Umbilical cord (tissue), 2 donors: ENCODE data around the gene PLEKHA6. TPM values are rescaled to one million over a fixed set of nuclear protein-coding genes. Genes with fewer than 3 reads are reported as not detected.
"Not testable (repeated sequence)": the region's sequence is repeated elsewhere in the genome, so short reads cannot be mapped to it uniquely, and the experiment has no call there.

Experiments used
- DNase-seq: peaks from one replicate; pipeline ENCODE4 v3.0.0-alpha.2; 2015; ENCODE audit warnings: low spot score
- total RNA-seq: library from RNA; depleted of rRNA; stranded (reverse); fragments of >200 nt; gene quantifications from one replicate; pipeline ENCODE4 v1.2.3, GENCODE V29; 2014; ENCODE audit warnings: low replicate concordance; ENCODE audit not compliant: insufficient read depth

The PLEKHA6 gene
- total RNA-seq, 1 donor from 2014 or later: 4.3 TPM

DNA sequence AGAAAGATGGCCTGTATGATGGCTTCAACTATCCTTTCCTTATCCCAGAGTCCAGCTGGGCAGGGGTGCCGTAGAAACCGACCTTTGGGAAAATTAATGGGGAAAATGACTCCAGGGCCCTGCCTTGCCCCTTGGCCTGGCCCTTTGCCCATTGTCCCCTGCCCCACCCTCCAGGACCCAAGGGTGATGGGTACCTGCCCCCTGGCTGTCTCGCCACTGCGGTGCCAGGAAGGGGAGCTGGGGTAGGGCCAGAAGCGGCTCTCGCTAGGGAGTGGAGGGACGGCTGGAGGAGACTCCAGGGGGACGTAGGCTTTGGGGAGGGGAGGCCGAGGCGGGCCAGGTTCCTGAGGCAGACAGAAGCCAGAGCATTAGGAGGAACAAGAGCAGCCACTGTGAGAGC is 116.8 kb downstream of the PLEKHA6 start:
- DNase-seq: no peak

DNA sequence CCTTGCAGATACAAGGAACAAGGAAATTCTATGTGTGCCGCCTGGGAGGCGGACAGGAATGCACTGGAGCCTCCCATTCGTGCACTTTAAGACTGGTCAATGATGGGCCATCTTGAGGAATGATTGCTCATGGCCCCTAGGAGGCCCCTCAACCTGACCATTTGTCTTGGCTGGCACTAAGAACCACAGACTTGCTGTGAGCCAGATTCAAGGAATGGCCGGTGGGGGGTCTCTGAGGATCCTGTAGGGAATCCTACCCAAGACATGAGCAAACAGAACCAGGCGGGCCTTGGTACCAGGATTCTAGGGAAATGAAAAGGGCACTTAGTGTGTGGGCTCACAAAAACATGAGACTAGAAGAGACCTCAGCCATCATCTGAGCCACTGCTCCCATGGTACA is 117.8 kb downstream of the PLEKHA6 start:
- DNase-seq: no peak

DNA sequence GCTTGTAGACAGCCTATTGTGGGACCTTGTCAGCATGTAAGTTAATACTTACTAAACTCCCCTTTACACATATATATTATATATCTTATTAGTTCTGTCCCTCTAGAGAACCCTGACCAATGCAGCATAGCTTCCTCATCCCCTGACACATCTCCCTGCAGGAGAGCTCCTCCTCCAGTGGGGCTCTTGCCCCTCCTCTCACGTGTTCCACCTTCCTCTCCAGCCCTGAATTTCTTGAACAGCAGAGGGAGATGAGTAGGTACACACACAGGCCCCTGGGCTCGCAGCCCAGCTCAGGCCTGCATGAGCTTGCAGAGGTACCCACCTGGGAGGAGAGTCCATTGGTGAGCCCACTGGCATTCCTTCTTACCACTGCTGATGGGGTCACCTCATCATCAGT is 118.7 kb downstream of the PLEKHA6 start:
- no peak for DNase-seq

GRCh38 chr1:204240233-204240632 is 119.5 kb downstream of the PLEKHA6 start:
- no peak for DNase-seq

- DNase-seq: not testable (repeated sequence)
These were observed 120.3 kb downstream of the PLEKHA6 start for GRCh38 chr1:204239401-204239800.

- not testable (repeated sequence) for DNase-seq
These were observed 121.2 kb downstream of the PLEKHA6 start for GRCh38 chr1:204238520-204238919.

- DNase-seq: not testable (repeated sequence)
These were observed 122.2 kb downstream of the PLEKHA6 start for GRCh38 chr1:204237515-204237914.

DNA sequence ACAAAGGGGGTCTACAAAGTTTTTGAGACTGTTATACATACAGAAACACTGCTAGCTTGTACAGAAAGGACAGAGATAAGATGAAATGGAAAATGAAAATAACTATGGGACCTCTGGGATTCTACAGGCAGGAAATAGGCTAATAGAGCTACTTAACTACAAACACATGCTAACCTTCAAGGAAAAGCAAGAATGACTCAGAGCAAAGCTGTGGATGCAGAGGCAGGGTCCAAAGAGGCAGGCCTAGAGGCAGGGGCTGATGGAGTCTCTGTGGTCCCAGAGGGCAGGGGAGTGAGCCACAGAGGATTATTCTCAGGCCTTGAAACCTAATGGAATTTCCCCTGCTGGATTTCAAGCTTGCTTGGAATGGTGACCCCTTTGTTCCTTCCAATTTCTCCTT is 127.2 kb downstream of the PLEKHA6 start:
- DNase-seq: no peak

GRCh38 chr1:204230211-204230610 is 129.5 kb downstream of the PLEKHA6 start:
- DNase-seq: no peak

- DNase-seq: no peak
These were observed 130.8 kb downstream of the PLEKHA6 start for GRCh38 chr1:204228896-204229295.

- no peak for DNase-seq
These were observed 131.5 kb downstream of the PLEKHA6 start for GRCh38 chr1:204227996-204228785.

DNA sequence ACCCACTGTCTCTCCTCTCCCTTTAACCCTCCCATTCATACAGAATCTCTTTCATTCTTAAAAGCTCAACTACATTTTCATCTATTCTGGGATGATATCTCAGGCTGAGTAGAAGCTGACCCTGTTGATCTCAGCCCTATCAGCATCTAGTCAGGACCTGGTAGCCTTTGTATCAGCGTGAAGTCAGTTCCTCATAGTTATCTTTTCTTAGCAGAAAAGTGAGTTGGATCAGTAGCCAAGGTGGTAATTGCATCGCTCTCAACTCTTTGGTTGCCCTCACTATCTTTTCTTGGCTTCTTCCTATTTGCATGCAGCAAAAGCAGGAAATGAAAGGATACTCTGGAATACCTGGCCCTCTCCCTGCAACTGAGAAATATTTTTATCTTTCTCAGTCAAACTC is 132.4 kb downstream of the PLEKHA6 start:
- no peak for DNase-seq

- peak; percentile 71 for DNase-seq
These were observed 133.6 kb downstream of the PLEKHA6 start for GRCh38 chr1:204225841-204226735.

DNA sequence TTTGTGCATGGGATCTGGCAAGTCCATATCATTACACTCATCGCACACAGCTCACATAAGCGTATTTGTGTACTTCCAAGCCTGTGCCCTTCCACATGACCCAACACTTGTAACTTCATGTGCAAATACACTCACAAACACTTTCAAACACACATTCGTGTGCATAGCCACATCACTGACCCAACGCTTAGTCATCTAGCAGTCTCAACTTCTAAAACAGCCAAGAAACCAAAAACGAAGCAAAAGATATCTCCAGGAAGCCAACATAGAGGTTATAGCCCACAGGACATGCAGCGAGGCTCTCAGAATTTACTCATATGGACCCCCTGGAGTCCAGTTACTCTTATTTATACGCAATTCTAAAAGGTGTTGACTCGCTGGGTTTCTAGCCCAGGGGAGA is 135.1 kb downstream of the PLEKHA6 start:
- DNase-seq: no peak

DNA sequence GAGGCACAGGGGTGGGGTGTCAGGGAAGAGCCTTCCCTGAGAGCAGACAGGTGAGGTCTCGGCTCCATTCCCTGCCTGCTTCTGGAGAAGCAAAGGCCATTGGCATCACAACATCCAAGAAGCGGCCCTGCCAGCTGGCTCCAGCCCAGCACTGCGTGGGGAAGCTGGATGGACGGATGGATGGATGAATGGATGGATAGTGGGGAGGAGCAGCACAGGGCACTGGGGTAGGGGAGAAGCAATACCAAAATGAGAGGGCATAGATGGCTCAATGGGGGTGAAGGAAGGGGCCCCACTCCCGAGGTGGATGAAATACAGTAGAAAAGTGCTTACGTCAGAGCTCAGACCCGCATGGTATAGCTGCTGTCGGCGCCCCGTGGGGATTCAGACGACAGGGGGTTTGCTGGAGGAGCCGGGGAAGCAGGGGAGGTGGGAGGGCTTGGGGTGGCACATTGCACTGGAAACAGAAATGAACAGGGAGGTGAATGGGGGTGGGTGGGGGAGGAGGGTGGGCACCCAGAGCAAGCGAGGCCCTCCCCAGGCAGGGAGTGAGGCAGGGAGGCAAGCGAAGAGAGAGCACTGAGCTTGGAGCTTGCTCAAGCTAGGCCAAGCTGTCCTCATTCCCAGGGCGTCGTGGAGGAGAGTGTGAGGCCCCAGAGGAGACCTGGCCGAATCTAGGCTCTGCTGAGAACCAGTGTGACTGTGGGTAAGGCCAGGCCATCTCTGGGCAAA is 136.4 kb downstream of the PLEKHA6 start:
- no peak for DNase-seq

DNA sequence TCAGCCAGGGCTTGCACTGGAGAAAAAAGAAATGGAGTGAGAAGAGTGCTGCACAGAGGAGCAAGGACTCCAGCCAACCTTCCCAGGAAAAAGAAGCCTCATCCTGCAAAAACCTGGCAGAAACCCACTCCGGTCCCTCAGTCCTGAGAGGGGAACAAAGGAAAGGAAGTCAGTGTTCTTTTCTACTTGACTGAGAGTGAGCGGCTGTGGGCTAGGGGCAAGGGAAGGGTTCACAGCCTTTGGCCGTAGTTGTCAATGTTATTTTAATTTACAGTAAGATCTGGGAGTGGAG is 137.0 kb downstream of the PLEKHA6 start:
- no peak for DNase-seq

GRCh38 chr1:204222006-204222763 is 137.5 kb downstream of the PLEKHA6 start:
- DNase-seq: no peak

GRCh38 chr1:204221271-204221670 is 138.5 kb downstream of the PLEKHA6 start:
- no peak for DNase-seq

DNA sequence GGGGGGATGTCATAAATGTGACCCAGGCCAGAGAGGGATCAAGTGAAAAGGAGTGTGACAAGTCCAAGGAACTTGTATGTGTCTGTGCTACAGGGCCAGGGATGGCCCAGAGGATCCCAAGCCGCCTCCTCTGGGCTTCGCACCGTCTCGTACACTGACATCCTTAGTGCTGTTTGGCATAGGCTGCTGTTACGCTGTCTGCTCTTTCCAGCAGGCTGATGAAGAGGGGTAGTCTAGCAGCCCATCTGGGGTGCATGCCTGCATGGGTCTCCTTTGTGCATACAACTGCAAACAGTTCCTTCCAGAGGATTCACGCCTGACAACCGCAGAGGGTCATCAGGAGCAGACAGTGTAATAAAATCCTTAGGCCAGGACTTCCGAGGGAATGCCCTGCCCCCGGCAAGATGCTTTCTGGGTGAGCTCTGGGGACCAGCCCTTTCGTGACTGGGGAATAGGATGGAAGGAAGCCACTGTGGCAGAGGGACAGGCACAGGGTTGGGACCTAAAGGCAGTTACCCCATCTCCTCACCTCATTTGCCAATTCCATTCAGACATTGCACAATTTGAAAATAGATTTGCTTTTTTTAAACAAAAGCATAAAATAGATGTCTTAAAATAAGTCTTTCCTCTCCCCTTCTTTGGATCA is 139.6 kb downstream of the PLEKHA6 start:
- DNase-seq: no peak

DNA sequence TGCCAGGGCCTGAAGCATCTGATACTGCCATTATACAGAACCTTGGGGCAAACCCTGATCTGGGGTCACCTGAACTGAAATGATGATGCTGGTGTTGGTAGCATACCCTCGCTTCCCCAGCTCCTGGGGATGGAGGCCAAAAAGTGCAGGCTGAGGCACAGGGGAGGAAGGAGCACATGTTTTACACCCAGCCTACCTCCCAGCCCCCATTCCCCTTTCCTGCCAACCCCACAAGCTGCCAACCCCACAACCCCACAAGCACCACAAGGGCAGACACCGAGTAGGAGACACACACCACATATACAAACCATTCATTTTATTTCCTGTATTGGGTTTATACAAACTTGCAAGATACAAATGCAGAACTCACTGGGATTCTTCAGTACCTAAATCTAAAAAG is 141.2 kb downstream of the PLEKHA6 start:
- no peak for DNase-seq

DNA sequence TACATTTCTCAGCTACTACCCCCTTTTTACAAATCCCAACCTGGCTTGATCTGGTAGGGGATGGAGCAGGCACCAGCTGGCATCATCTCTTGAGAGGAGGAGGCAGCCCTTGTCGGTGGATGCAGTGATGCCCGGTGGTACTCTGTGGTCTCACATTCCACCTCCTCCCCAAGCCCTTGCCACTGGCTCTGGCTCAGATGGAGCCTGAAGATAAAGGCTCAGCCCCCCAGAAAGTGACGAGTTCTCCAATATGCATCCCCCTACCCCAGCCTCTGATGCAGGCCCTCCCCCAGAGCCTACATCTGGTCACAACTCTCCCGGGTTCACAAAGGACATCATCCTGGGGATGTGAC is 142.1 kb downstream of the PLEKHA6 start:
- no peak for DNase-seq
